AG10803 (cell line): ENCODE data around the gene SAPCD2.
A peak's percentile ranks its signal among the peaks of the same experiment; 100 is the strongest.

Source experiments
- DNase-seq: peaks from one replicate; pipeline ENCODE4 v3.0.0; 2010; ENCODE audit warnings: low read depth
- H3K4me3 ChIP-seq: 2 replicates; pipeline ENCODE4 v1.5.1; 2011; ENCODE audit warnings: mild to moderate bottlenecking, low read length, control low read depth
- CTCF ChIP-seq: conservative IDR thresholded peaks from 2 replicates; pipeline ENCODE4 v1.5.1; 2011; ENCODE audit warnings: mild to moderate bottlenecking, low read length, control low read depth, inconsistent platforms

SAPCD2 gene

GRCh38 chr9:137044502-137045177, 25.7 kb downstream of the SAPCD2 start:
- no peak for TF ChIP-seq CTCF
- H3K4me3 ChIP-seq, result peak overlapping the region; percentile 64
- DNase-seq, result no peak

GRCh38 chr9:137044037-137044436, 26.3 kb downstream of the SAPCD2 start:
- DNase-seq, result no peak
- TF ChIP-seq CTCF, result no peak
- peak overlapping the region; percentile 64 for H3K4me3 ChIP-seq

GRCh38 chr9:137042751-137043727, 27.3 kb downstream of the SAPCD2 start:
- no peak for DNase-seq
- no peak overlapping the region for H3K4me3 ChIP-seq
- TF ChIP-seq CTCF, result no peak

- H3K4me3 ChIP-seq, result no peak overlapping the region
- no peak for TF ChIP-seq CTCF
- no peak for DNase-seq
Observed at GRCh38 chr9:137041124-137041523, 29.2 kb downstream of the SAPCD2 start.

GRCh38 chr9:137040568-137040967, 29.8 kb downstream of the SAPCD2 start:
- no peak overlapping the region for H3K4me3 ChIP-seq
- TF ChIP-seq CTCF, result no peak
- no peak for DNase-seq

- DNase-seq, result no peak
- TF ChIP-seq CTCF, result no peak
- no peak overlapping the region for H3K4me3 ChIP-seq
Observed at GRCh38 chr9:137039611-137040366, 30.6 kb downstream of the SAPCD2 start.
